H9 (cell line): ENCODE data around the gene COG3. TPM values are rescaled to one million over a fixed set of nuclear protein-coding genes. Genes with fewer than 3 reads are reported as not detected.

Experiments used
- DNase-seq: peaks from one replicate; pipeline ENCODE4 v3.0.0-alpha.2; 2017
- H2AFZ ChIP-seq: one replicate; pipeline ENCODE4 v1.6.1; 2013; ENCODE audit warnings: mild to moderate bottlenecking, low read length, control low read depth, moderate library complexity
- H2AK5ac ChIP-seq: 2 replicates; pipeline ENCODE4 v1.6.1; 2013; ENCODE audit warnings: low read length, control low read depth, mixed read lengths; ENCODE audit not compliant: insufficient read length
- H2BK120ac ChIP-seq: one replicate; pipeline ENCODE4 v1.6.1; 2013; ENCODE audit warnings: low read depth, mild to moderate bottlenecking, low read length, control low read depth, inconsistent platforms; ENCODE audit not compliant: poor library complexity, severe bottlenecking
- H2BK12ac ChIP-seq: 2 replicates; pipeline ENCODE4 v1.6.1; 2013; ENCODE audit warnings: low read length, control low read depth, mixed read lengths, low read depth; ENCODE audit not compliant: insufficient read length
- H2BK15ac ChIP-seq: 2 replicates; pipeline ENCODE4 v1.6.1; 2013; ENCODE audit warnings: low read depth, low read length, control low read depth
- H2BK20ac ChIP-seq: one replicate; pipeline ENCODE4 v1.6.1; 2013; ENCODE audit warnings: low read depth, mild to moderate bottlenecking, low read length, control low read depth, inconsistent platforms; ENCODE audit not compliant: poor library complexity, severe bottlenecking
- H2BK5ac ChIP-seq: 2 replicates; pipeline ENCODE4 v1.6.1; 2013; ENCODE audit warnings: low read length, control low read depth, mixed read lengths; ENCODE audit not compliant: insufficient read length
- H3K14ac ChIP-seq: 2 replicates; pipeline ENCODE4 v1.6.1; 2013; ENCODE audit warnings: low read length, control low read depth; ENCODE audit not compliant: insufficient read depth
- H3K18ac ChIP-seq: 2 replicates; pipeline ENCODE4 v1.6.1; 2013; ENCODE audit warnings: low read depth, mild to moderate bottlenecking, mixed read lengths, low read length, control low read depth; ENCODE audit not compliant: insufficient read length
- H3K23ac ChIP-seq: 2 replicates; pipeline ENCODE4 v1.6.1; 2013; ENCODE audit warnings: low read length, control low read depth, mixed read lengths, low read depth; ENCODE audit not compliant: insufficient read length
- H3K23me2 ChIP-seq: 2 replicates; pipeline ENCODE4 v1.6.1; 2013; ENCODE audit warnings: low read depth, mild to moderate bottlenecking, mixed read lengths, low read length, control low read depth; ENCODE audit not compliant: insufficient read length, poor library complexity, severe bottlenecking
- H3K27ac ChIP-seq: 2 replicates; pipeline ENCODE4 v1.5.1; 2013; ENCODE audit warnings: low read length, control low read depth, mixed read lengths, low read depth; ENCODE audit not compliant: insufficient read length
- H3K27me3 ChIP-seq: 2 replicates; pipeline ENCODE4 v1.6.1; 2013; ENCODE audit warnings: low read length, control low read depth, inconsistent platforms; ENCODE audit not compliant: insufficient read depth
- H3K4ac ChIP-seq: 2 replicates; pipeline ENCODE4 v1.6.1; 2013; ENCODE audit warnings: low read depth, mild to moderate bottlenecking, control low read depth, inconsistent platforms, low read length, moderate library complexity
- H3K4me1 ChIP-seq: 2 replicates; pipeline ENCODE4 v1.6.1; 2013; ENCODE audit warnings: low read length, control low read depth, inconsistent platforms; ENCODE audit not compliant: insufficient read depth
- H3K4me2 ChIP-seq: 2 replicates; pipeline ENCODE4 v1.6.1; 2013; ENCODE audit warnings: low read length, control low read depth, mixed read lengths; ENCODE audit not compliant: insufficient read length, insufficient read depth
- H3K56ac ChIP-seq: 2 replicates; pipeline ENCODE4 v1.6.1; 2013; ENCODE audit warnings: low read depth, mild to moderate bottlenecking, mixed read lengths, low read length, control low read depth; ENCODE audit not compliant: insufficient read length
- H3K79me1 ChIP-seq: 2 replicates; pipeline ENCODE4 v1.6.1; 2013; ENCODE audit warnings: low read depth, mild to moderate bottlenecking, moderate library complexity, low read length, control low read depth, inconsistent platforms; ENCODE audit not compliant: insufficient read depth, poor library complexity, severe bottlenecking
- H3K79me2 ChIP-seq: 2 replicates; pipeline ENCODE4 v1.6.1; 2013; ENCODE audit warnings: low read length, control low read depth, inconsistent platforms; ENCODE audit not compliant: insufficient read depth
- H3K9ac ChIP-seq: 2 replicates; pipeline ENCODE4 v1.6.1; 2013; ENCODE audit warnings: low read length, control low read depth, mixed read lengths; ENCODE audit not compliant: insufficient read length; ENCODE audit errors: extremely low read depth
- H3K9me3 ChIP-seq: one replicate; pipeline ENCODE4 v1.6.1; 2013; ENCODE audit warnings: low read depth, low read length, inconsistent platforms; ENCODE audit not compliant: control insufficient read depth
- H3T11ph ChIP-seq: one replicate; pipeline ENCODE4 v1.6.1; 2013; ENCODE audit warnings: mild to moderate bottlenecking, low read length, control low read depth, inconsistent platforms
- H4K20me1 ChIP-seq: one replicate; pipeline ENCODE4 v1.6.1; 2013; ENCODE audit not compliant: control insufficient read depth, insufficient read length, insufficient read depth
- H4K5ac ChIP-seq: 2 replicates; pipeline ENCODE4 v1.6.1; 2013; ENCODE audit warnings: low read depth, mild to moderate bottlenecking, mixed read lengths, low read length, control low read depth; ENCODE audit not compliant: insufficient read length
- H4K8ac ChIP-seq: replicated peaks from 2 replicates; pipeline ENCODE4 v1.6.1; 2013; ENCODE audit warnings: low read length, control low read depth, mixed read lengths, low read depth; ENCODE audit not compliant: insufficient read length
- H4K91ac ChIP-seq: 2 replicates; pipeline ENCODE4 v1.6.1; 2013; ENCODE audit warnings: low read depth, mild to moderate bottlenecking, moderate library complexity, mixed read lengths, low read length, control low read depth; ENCODE audit not compliant: insufficient read length
- H3K27ac Mint-ChIP-seq, 3 experiments: 2 replicates in 2 of 3; 3 replicates in 1 of 3; pipeline ENCODE4 v1.8.0; 2020 to 2021; ENCODE audit warnings: mixed read lengths in 3 of 3, mild to moderate bottlenecking in 1 of 3, moderate library complexity in 1 of 3
- H3K27me3 Mint-ChIP-seq: 2 replicates; pipeline ENCODE4 v1.8.0; 2021; ENCODE audit warnings: low read depth, mild to moderate bottlenecking, moderate library complexity, mixed read lengths
- H3K36me3 Mint-ChIP-seq, 3 experiments: 2 replicates in 2 of 3; 3 replicates in 1 of 3; pipeline ENCODE4 v1.8.0; 2020 to 2021; ENCODE audit warnings: low read depth in 3 of 3, mixed read lengths in 3 of 3; ENCODE audit not compliant: insufficient read depth in 1 of 3
- H3K4me1 Mint-ChIP-seq, 2 experiments: 2 replicates each; pipeline ENCODE4 v1.8.0; 2020; ENCODE audit warnings: mixed read lengths in 2 of 2
- H3K4me3 Mint-ChIP-seq, 2 experiments: 2 replicates in 1 of 2; 3 replicates in 1 of 2; pipeline ENCODE4 v1.8.0; 2020 to 2021; ENCODE audit warnings: mild to moderate bottlenecking in 2 of 2, mixed read lengths in 2 of 2, moderate library complexity in 1 of 2
- H3K9me3 Mint-ChIP-seq, 2 experiments: 2 replicates in 1 of 2; 3 replicates in 1 of 2; pipeline ENCODE4 v1.8.0; 2020; ENCODE audit warnings: mild to moderate bottlenecking in 2 of 2, mixed read lengths in 2 of 2, moderate library complexity in 1 of 2
- CTCF ChIP-seq: fragments of 200-600 bp; sonication (generic); conservative IDR thresholded peaks from 3 replicates; pipeline ENCODE4 v1.8.0; 2021; ENCODE audit warnings: antibody characterized with exemption, mild to moderate bottlenecking
- WGBS: extraction: QIAGEN DNeasy Blood & Tissue Kit; methylation state at CpG from one replicate; pipeline ENCODE4 v1.1.7; 2013; ENCODE audit warnings: missing lambda C conversion rate, low lambda C conversion rate, mixed read lengths; ENCODE audit not compliant: insufficient read length; ENCODE audit errors: extremely low coverage; 5-methylcytosine and 5-hydroxymethylcytosine counted together
- total RNA-seq: library from RNA; stranded (reverse); gene quantifications from 2 replicates; pipeline ENCODE4 v1.2.1, GENCODE V29; 2021

The COG3 gene
- total RNA-seq, 1 experiment from 2014 or later = 16.5 TPM

DNA sequence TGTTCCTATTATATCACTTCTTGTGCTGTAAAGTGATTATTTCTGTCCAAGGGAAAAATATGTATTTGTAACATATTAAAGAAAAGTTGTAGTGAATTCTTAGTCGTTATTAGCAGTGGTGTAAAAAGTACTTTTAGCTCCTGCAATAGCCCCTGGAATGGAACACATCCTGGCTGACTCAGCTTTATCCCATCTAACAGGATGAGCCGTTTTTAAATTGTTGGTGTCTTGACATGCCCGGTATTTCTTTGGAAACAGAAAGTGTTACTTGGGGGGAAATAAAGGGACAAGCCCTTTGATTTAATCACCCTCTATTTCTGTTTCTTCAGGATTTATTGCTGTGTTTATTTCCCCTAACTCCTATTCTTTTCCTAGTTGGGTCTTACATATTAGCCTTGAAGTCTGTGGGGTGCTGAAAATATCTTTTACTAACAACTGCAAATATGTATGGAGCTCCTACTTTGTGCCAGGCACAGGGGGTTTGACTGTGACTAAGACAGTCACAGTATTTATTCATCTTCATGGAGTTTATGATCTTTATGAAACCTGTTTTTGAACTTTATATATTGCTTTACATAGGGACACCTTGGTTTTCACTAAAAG is 17.9 kb downstream of the COG3 start:
- WGBS = no CpG with 5 or more reads among the region's 3 CpGs
- no peaks in the 10 kb centered on the region for H3K79me1 ChIP-seq
- peaks cover 7% of the 10 kb centered on the region for H3K9me3 ChIP-seq
- no peak overlapping the region for H2BK120ac ChIP-seq
- Mint-ChIP-seq H3K36me3 (peaks cover 32 to 63% (median 44%) of the 10 kb centered on the region in 3 experiments), H3K27me3 (no peaks in the 10 kb centered on the region), H3K4me1 (no peaks in the 10 kb centered on the region), H3K27ac (no peak overlapping the region), H3K9me3 (peaks cover 10 to 11% of the 10 kb centered on the region in 2 experiments; a peak in 3 of 5 replicates), H3K4me3 (no peak overlapping the region)
- H2AK5ac ChIP-seq = no peak overlapping the region
- no peaks in the 10 kb centered on the region for H3K23me2 ChIP-seq
- no peak overlapping the region for H3K27ac ChIP-seq
- H2BK5ac ChIP-seq = no peak overlapping the region
- no peak overlapping the region for H4K8ac ChIP-seq
- H3K4me2 ChIP-seq = no peak overlapping the region
- no peak overlapping the region for H3K9ac ChIP-seq
- H2BK15ac ChIP-seq = no peak overlapping the region
- no peak overlapping the region for H3K56ac ChIP-seq
- no peaks in the 10 kb centered on the region for H3K4me1 ChIP-seq
- no peak overlapping the region for H3K14ac ChIP-seq
- no peak overlapping the region for H3T11ph ChIP-seq
- no peak for TF ChIP-seq CTCF
- no peak overlapping the region for H2BK20ac ChIP-seq
- H3K18ac ChIP-seq = no peak overlapping the region
- no peak overlapping the region for H4K91ac ChIP-seq
- H3K79me2 ChIP-seq = no peaks in the 10 kb centered on the region
- no peak overlapping the region for H2BK12ac ChIP-seq
- no peak overlapping the region for H3K23ac ChIP-seq
- no peaks in the 10 kb centered on the region for H3K27me3 ChIP-seq
- no peak overlapping the region for H4K5ac ChIP-seq
- no peak overlapping the region for H3K4ac ChIP-seq
- H2AFZ ChIP-seq = no peak overlapping the region
- no peaks in the 10 kb centered on the region for H4K20me1 ChIP-seq
- DNase-seq = no peak
